Kasumi-1 (cell line): ENCODE measurements around the gene RIPOR1.

ENCODE experiments used
- DNase-seq, 2 experiments: peaks; one replicate each; lab custom pipeline; 2025; lab: John Stamatoyannopoulos, UW

RIPOR1 gene

GRCh38 chr16:67555795-67556212, 27.2 kb downstream of the RIPOR1 start:
- peak; percentile 64 to 71 for DNase-seq

GRCh38 chr16:67558859-67559258, 30.2 kb downstream of the RIPOR1 start:
- DNase-seq: no peak

DNA sequence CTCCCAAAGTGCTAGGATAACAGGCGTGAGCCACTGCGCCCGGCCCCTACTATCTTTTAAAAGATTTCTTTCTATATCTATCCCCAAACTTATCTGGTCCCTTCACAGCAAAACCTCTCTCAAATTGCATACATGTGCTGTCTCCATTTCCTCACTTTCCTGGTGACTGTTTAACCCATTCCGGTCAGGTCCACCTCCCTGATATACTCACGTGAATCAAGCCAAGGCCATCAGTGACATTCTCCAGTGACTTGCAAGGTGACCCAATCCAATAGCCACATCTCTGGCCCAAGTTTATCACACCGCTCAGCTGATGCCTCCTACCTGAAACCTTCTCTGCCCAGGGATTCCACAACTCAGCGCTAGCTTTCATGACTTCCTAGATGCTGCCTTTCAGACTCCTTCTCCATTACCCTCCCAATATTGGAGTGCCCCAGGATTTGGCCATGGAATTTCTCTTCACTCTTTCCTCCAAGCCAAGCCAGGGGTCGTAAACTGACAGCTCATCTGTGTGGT, 32.3 kb downstream of the RIPOR1 start:
- no peak for DNase-seq

DNA sequence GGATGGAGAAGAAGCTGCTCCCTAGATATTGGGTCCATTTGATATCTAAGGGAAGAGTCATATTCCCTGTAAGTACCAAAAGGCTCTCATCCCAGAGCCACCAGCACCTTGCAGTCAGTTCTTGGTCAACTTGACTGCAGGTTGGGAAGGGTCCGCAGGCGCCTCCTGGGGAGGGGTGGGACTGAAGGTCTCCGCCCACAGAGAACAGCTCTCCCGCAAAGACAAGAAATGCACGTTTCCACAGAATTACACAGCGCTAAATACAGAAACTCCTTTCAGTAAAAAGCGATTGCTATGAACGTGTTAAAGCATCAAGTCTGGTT, 32.8 kb downstream of the RIPOR1 start:
- no peak for DNase-seq

- DNase-seq: peak; percentile 97 to 99
These were observed 33.3 kb downstream of the RIPOR1 start for GRCh38 chr16:67561824-67562525.

- DNase-seq: peak; percentile 66 to 68
These were observed 33.9 kb downstream of the RIPOR1 start, which contains the start of gene CTCF for GRCh38 chr16:67562526-67562917. CTCF (plus strand) TSS chr16:67562526; CDS start chr16:67610833, 48,307 bp downstream.

DNA sequence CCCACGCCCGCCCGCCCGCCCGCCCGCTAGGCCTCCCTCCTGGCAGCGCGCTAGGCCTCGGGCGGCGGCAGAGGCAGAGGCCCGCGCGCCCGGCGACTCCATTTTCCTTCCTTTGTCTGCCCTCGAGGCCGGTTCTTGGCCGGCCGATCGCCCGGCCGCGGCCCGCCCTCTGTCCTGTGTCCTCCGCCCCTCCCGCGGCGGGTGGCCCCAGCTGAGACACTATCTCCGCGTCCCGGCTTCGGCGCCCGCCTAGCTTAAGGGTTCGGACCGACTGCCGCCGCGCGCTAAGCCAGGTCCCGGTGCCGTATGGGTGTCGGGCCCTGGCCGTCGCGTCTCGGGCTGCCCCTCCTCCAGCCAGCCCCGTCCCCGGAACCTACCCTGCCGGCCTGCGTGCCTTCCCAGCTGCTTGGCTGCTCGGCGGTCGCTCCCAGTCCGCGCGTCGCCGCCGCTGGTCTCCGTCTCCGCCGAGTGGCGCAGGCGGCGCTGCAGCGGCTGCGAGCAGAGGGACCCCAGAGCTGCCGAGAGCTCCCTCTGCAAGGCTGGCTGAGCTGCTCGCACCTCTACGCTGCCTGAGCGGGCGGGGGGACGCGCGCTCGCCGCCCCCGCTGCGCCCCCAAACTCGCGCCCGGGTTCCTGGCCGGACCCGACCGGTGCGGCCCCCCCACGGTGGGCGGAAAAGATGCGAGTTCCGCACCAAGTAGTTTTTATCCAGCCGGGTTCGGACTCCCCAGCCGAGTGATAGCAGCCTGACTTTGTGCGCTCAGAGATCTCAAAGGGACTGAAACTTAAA, 34.5 kb downstream of the RIPOR1 start:
- DNase-seq: peak in 1 of 2 experiments; percentile 32

DNA sequence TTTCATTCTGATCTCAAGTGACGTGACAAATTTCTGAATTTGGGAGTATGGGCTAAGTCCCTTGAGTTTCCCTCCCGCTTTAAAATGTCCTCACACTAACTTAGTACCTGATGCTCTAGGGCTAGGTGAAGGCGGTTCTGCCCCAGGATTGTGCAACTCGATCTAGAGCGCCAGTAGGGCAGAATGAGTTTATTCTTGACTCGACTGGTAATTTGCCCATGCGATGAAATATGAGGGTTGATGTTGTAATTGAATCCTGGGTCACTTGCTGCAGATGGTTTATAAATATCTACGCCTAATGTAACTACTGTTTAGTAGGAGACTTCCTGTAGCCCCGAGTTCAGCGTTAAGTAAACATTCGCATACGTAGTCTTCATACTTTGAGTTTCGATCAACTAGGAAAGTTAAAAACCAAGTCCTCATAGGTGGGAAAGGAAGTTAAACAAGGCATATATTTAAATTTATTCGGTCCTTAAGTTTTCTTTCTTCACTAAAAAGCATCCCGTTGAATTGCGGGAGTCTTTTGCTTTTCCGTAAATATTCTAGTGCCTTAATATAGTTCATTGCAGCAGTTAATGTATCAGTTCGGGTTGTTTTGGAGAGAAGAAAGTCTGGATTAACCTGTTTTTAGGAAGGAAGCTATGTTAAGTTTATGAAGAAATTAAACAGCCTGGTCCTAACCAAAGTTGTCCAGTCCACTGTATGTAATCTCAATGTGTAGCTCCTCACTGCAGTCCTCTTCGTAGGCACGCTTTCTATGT, 35.3 kb downstream of the RIPOR1 start:
- DNase-seq: peak; percentile 52 to 78

DNA sequence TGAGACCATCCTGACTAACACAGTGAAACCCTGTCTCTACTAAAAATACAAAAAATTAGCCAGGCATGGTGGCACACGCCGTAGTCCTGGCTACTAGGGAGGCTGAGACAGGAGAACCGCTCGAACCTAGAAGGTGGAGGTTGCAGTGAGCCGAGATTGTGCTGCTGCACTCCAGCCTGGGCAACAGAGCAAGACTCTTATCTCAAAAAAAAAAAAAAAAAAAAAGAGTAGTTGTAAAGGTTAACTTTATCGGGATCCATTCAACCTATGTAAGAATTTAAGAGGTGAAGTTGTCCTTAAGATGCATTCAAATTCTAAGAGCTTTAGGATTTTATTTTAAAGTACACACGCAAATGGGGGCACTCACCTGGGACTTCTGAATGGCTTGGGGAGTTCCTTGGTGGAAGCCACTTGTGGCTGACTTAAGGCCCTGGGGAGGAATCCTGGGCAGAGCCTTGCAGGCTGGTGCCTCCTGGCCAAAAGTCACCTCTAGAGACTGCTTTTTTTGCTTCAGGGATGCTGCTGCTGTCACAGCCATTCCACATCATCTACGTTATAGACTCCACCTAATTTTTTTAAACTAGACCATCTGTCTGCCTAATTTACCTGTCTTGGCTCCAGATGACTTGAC, 37.0 kb downstream of the RIPOR1 start:
- DNase-seq: no peak

DNA sequence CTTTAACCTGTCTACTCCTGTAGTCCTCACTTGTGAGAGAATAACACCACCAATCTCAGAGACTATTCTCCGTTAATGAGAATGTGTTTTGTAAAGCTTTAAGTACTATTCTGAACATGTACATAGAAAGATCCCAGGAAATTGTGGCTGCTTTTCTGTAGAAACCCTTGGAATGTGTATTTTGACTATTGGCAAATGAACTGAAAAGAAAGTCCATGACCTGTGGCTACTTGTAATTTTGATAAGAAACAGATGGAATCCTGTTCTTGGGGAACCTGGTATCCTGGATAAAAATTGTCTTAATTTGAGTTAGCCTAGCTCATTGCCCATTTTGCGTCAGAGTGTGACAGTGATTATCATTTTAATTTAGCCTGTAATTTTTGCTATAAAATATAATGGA, 42.8 kb downstream of the RIPOR1 start:
- no peak for DNase-seq

- DNase-seq: no peak
These were observed 43.4 kb downstream of the RIPOR1 start for GRCh38 chr16:67571981-67572431.

DNA sequence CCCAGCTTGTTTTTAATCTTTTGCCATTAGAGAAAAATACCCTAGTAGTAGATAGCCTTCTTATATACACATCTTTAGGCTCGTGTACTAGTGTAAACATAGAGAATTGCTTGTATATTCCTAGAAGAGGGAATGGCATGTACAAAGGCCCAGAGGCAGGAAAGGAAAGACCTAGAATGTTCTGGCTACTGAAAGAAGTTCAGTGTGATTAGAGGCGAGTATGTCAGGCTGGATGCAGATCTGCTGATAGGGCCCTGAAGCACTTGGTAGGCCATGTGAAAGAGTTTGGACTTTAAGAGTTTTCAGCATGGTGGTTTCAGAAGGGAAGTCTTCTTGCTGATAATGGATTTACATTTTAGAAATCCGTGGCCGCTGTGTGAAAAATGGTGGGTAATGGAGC, 51.1 kb downstream of the RIPOR1 start:
- DNase-seq: no peak

GRCh38 chr16:67580202-67580601, 51.6 kb downstream of the RIPOR1 start:
- DNase-seq: no peak

- no peak for DNase-seq
These were observed 64.7 kb downstream of the RIPOR1 start for GRCh38 chr16:67593288-67593687.

DNA sequence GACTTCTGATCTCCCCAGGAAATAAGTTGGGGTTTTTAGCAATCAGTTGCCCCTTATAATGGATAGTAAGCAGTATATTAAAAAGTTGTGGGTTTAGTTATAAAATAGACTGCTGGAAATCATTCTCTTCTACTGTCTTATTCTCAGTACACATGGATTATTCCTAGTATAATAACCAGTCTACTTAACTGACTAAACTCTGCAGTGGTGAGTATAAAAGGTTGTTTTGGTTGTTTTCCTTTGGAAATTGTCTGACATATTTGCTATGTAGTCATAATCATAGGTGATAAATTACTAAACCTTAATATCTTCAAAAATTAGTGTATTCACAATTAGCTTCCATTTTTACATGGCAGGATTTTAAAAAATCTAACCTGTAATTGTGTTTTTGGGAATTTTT, 65.1 kb downstream of the RIPOR1 start:
- DNase-seq: no peak

GRCh38 chr16:67594256-67594915, 65.8 kb downstream of the RIPOR1 start:
- no peak for DNase-seq

DNA sequence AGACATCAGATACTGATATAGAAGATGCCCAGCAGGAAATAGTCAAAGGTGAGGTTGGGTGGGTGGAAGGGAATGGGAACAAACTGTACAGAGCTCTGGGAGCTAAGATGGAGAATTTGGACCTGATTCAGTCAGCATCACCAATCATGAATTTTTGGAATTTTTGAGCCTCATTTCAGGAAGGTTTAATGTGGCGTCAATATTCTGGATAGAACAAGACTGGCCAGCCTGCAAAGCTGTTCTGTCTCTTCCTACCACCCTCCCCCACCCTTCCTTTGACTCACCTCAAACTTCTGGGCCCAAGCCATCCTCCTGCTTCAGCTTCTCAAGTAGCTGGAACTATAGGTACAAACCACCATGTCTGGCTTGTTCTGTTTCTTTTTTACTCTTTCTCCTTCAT, 66.3 kb downstream of the RIPOR1 start:
- no peak for DNase-seq
